GM10248 (cell line): Measurements from ENCODE around the gene NFE2L1.
"Not testable (repeated sequence)": the region's sequence is repeated elsewhere in the genome, so short reads cannot be mapped to it uniquely, and the experiment has no call there.

Experiments
- CTCF ChIA-PET: fragments of 300-600 bp; sonication (Branson Sonifier 250); formaldehyde crosslinking; extraction: SDS; loops from one replicate; lab custom pipeline; 2021; ENCODE audit warnings: antibody characterized with exemption; lab: Yijun Ruan, JAX
- POLR2A ChIA-PET: fragments of 350-650 bp; sonication (Branson Sonifier 250); formaldehyde crosslinking; extraction: SDS; loops from one replicate; lab custom pipeline; 2020; ENCODE audit warnings: antibody characterized with exemption; lab: Yijun Ruan, JAX
- DNase-seq: peaks from one replicate; pipeline ENCODE4 v3.0.0; 2012; ENCODE audit errors: extremely low spot score
- TF ChIP-seq, protein P1 (sequence below): IDR thresholded peaks from 2 replicates; pipeline ENCODE4 v1.5.1; 2012; ENCODE audit warnings: mild to moderate bottlenecking, low read depth; ENCODE audit errors: extremely low read depth, missing control alignments, control extremely low read depth

NFE2L1 gene

DNA sequence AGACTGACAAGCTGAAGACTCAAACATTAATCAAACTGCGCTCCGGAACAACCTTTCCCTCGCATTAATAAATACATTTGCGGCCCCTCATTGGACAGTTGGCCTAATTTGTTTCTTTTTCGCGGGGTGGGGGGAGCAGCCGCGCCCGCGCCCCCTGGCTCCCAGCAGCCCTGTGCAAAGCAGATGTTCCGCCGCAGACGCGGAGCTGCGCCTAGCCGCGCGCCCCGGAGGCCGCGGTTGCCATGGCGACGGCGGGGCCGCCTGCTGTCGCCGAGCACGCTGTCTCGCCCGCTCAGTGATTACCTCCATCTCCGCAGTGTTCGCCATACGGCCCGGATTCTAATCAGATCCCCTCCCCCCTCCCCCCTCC lies 36.0 kb upstream of the NFE2L1 start:
- ChIA-PET POLR2A (interaction anchor here (0.7 kb wide), 1 partner anchor 168 kb away, joined by 3 read pairs; no protein-coding TSS in a partner anchor), CTCF (interaction anchor here (0.9 to 14.2 kb wide), 8 partner anchors 8 to 68 kb away, joined by 3 to 305 read pairs (median 11); partner anchors contain the start of gene CDK5RAP3)
- DNase-seq, result peak; percentile 89
- TF ChIP-seq, protein P1, sequence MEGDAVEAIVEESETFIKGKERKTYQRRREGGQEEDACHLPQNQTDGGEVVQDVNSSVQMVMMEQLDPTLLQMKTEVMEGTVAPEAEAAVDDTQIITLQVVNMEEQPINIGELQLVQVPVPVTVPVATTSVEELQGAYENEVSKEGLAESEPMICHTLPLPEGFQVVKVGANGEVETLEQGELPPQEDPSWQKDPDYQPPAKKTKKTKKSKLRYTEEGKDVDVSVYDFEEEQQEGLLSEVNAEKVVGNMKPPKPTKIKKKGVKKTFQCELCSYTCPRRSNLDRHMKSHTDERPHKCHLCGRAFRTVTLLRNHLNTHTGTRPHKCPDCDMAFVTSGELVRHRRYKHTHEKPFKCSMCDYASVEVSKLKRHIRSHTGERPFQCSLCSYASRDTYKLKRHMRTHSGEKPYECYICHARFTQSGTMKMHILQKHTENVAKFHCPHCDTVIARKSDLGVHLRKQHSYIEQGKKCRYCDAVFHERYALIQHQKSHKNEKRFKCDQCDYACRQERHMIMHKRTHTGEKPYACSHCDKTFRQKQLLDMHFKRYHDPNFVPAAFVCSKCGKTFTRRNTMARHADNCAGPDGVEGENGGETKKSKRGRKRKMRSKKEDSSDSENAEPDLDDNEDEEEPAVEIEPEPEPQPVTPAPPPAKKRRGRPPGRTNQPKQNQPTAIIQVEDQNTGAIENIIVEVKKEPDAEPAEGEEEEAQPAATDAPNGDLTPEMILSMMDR, result no peak

GRCh38 chr17:48012654-48013053 lies 35.5 kb upstream of the NFE2L1 start:
- TF ChIP-seq, protein P1, result no peak
- POLR2A ChIA-PET, result interaction anchor here (0.7 kb wide), 1 partner anchor 169 kb away, joined by 3 read pairs; no protein-coding TSS in a partner anchor
- DNase-seq, result no peak
- CTCF ChIA-PET, result interaction anchor here (1.1 to 14.2 kb wide), 6 partner anchors 13 to 170 kb away, joined by 3 to 305 read pairs (median 50); partner anchors contain the start of genes CDK5RAP3 and SCRN2

- ChIA-PET CTCF (interaction anchor here (0.9 to 14.2 kb wide), 9 partner anchors 12 to 171 kb away, joined by 3 to 305 read pairs (median 19); partner anchors contain the start of genes CDK5RAP3, PRR15L and SCRN2), POLR2A (no interaction called here)
- TF ChIP-seq, protein P1, result no peak
- no peak for DNase-seq
Observed at GRCh38 chr17:48013876-48014594, 34.1 kb upstream of the NFE2L1 start.

DNA sequence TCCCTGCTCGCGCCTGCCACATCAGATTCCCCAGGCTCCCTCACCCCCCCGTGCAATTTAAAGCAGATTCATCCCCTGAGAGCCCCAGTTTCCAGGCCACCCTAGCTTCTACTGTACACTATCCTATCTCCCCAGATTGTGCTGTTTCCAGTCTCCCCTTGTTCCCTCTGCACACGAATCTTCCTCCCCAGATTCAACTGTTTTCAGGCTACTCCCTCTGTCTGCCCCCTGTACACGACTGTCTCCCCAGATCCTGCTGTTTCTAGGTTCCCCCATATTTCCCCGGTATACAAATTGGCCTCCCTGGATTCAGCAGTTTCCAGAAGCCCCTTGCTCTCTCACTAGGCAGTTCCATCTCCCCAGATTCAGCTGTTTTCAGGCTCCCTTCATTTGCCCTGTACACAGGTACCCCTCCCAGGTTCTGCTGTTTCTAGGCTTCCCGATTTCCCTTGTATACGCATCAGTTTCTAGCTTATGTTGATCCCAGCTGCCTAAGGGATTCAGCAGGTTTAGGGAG lies 33.5 kb upstream of the NFE2L1 start:
- ChIA-PET CTCF (interaction anchor here (1.0 to 14.2 kb wide), 8 partner anchors 11 to 172 kb away, joined by 3 to 305 read pairs (median 48); partner anchors contain the start of genes CDK5RAP3, PRR15L and SCRN2), POLR2A (no interaction called here)
- DNase-seq, result no peak
- TF ChIP-seq, protein P1, result no peak

- CTCF ChIA-PET, result interaction anchor here (9.6 to 14.2 kb wide), 4 partner anchors 17 to 173 kb away, joined by 78 to 305 read pairs (median 121); partner anchors contain the start of genes CDK5RAP3 and SCRN2
- no peak for DNase-seq
- POLR2A ChIA-PET, result no interaction called here
- TF ChIP-seq, protein P1, result no peak
Observed at GRCh38 chr17:48016112-48016511, 32.0 kb upstream of the NFE2L1 start.

- ChIA-PET CTCF (interaction anchor here (0.6 to 14.2 kb wide), 33 partner anchors 8 to 600 kb away, joined by 3 to 305 read pairs (median 5); partner anchors contain the start of genes CDK5RAP3, HOXB5, PNPO and SCRN2), POLR2A (interaction anchor here (0.5 to 1.1 kb wide), 3 partner anchors 32 to 67 kb away, joined by 3 to 5 read pairs (median 3); no protein-coding TSS in a partner anchor)
- not testable (repeated sequence) for DNase-seq
Observed at GRCh38 chr17:48017817-48018158, 30.4 kb upstream of the NFE2L1 start.
